Glutamatergic neuron (in vitro differentiated cells): ENCODE measurements around the gene ZNF423. TPM values are rescaled to one million over a fixed set of nuclear protein-coding genes. Genes with fewer than 3 reads are reported as not detected.

ENCODE experiments used
- DNase-seq: peaks from one replicate; pipeline ENCODE4 v3.0.0; 2022
- H3K27ac Mint-ChIP-seq: one replicate; pipeline ENCODE4 v1.8.0; 2020; ENCODE audit warnings: mild to moderate bottlenecking, mixed read lengths, inconsistent platforms; ENCODE audit not compliant: unreplicated experiment
- H3K27me3 Mint-ChIP-seq: one replicate; pipeline ENCODE4 v1.8.0; 2020; ENCODE audit warnings: mild to moderate bottlenecking, moderate library complexity, mixed read lengths, inconsistent platforms; ENCODE audit not compliant: unreplicated experiment
- H3K36me3 Mint-ChIP-seq: one replicate; pipeline ENCODE4 v1.8.0; 2020; ENCODE audit warnings: mild to moderate bottlenecking, mixed read lengths, inconsistent platforms; ENCODE audit not compliant: unreplicated experiment
- H3K4me1 Mint-ChIP-seq: one replicate; pipeline ENCODE4 v1.8.0; 2020; ENCODE audit warnings: mild to moderate bottlenecking, low read depth, mixed read lengths, inconsistent platforms; ENCODE audit not compliant: unreplicated experiment
- H3K4me3 Mint-ChIP-seq: one replicate; pipeline ENCODE4 v1.8.0; 2020; ENCODE audit warnings: mild to moderate bottlenecking, mixed read lengths, inconsistent platforms; ENCODE audit not compliant: unreplicated experiment
- H3K9me3 Mint-ChIP-seq: one replicate; pipeline ENCODE4 v1.8.0; 2020; ENCODE audit warnings: mild to moderate bottlenecking, moderate library complexity, mixed read lengths, inconsistent platforms; ENCODE audit not compliant: unreplicated experiment
- CTCF ChIP-seq: fragments of 200-600 bp; sonication (generic); IDR thresholded peaks from one replicate; pipeline ENCODE4 v1.5.0; 2021; ENCODE audit not compliant: partially characterized antibody, unreplicated experiment
- total RNA-seq: library from RNA; stranded (reverse); fragmentation: NEBNext Ultra II Directional; extraction: Animal tissue kit (Norgen Biotek cat#: 25700); gene quantifications from one replicate; pipeline ENCODE4 v1.2.1, GENCODE V29; 2021; ENCODE audit not compliant: unreplicated experiment

ZNF423 gene
- total RNA-seq, 1 donor from 2014 or later = 149 TPM

GRCh38 chr16:49460786-49461470 is 395.0 kb downstream of the ZNF423 start:
- DNase-seq = peak; percentile 2
- peaks cover 3% of the 10 kb centered on the region for H3K9me3 Mint-ChIP-seq
- TF ChIP-seq CTCF = no peak
- H3K27me3 Mint-ChIP-seq = peaks cover 2% of the 10 kb centered on the region
- peaks cover 20% of the 10 kb centered on the region for H3K4me1 Mint-ChIP-seq
- peaks cover 7% of the 10 kb centered on the region for H3K36me3 Mint-ChIP-seq
- no peak overlapping the region for H3K4me3 Mint-ChIP-seq
- no peak overlapping the region for H3K27ac Mint-ChIP-seq

GRCh38 chr16:49459953-49460735 is 395.8 kb downstream of the ZNF423 start:
- no peaks in the 10 kb centered on the region for H3K27me3 Mint-ChIP-seq
- H3K27ac Mint-ChIP-seq = no peak overlapping the region
- H3K4me3 Mint-ChIP-seq = no peak overlapping the region
- no peak for TF ChIP-seq CTCF
- H3K36me3 Mint-ChIP-seq = peaks cover 7% of the 10 kb centered on the region
- DNase-seq = peak; percentile 3
- H3K4me1 Mint-ChIP-seq = peaks cover 20% of the 10 kb centered on the region
- H3K9me3 Mint-ChIP-seq = peaks cover 3% of the 10 kb centered on the region

- peaks cover 19% of the 10 kb centered on the region for H3K4me1 Mint-ChIP-seq
- peaks cover 6% of the 10 kb centered on the region for H3K9me3 Mint-ChIP-seq
- H3K4me3 Mint-ChIP-seq = no peak overlapping the region
- peaks cover 7% of the 10 kb centered on the region for H3K36me3 Mint-ChIP-seq
- TF ChIP-seq CTCF = no peak
- no peak for DNase-seq
- no peak overlapping the region for H3K27ac Mint-ChIP-seq
- no peaks in the 10 kb centered on the region for H3K27me3 Mint-ChIP-seq
Measured at GRCh38 chr16:49458656-49459445, 397.1 kb downstream of the ZNF423 start.

- Mint-ChIP-seq H3K27ac (no peak overlapping the region), H3K27me3 (no peaks in the 10 kb centered on the region), H3K4me1 (peaks cover 13% of the 10 kb centered on the region), H3K36me3 (peaks cover 7% of the 10 kb centered on the region), H3K4me3 (no peak overlapping the region), H3K9me3 (peaks cover 6% of the 10 kb centered on the region)
- DNase-seq = no peak
- no peak for TF ChIP-seq CTCF
Measured at GRCh38 chr16:49458243-49458642, 397.7 kb downstream of the ZNF423 start.
